Measurements from ENCODE around the gene DNM1L.

The DNM1L gene

DNA sequence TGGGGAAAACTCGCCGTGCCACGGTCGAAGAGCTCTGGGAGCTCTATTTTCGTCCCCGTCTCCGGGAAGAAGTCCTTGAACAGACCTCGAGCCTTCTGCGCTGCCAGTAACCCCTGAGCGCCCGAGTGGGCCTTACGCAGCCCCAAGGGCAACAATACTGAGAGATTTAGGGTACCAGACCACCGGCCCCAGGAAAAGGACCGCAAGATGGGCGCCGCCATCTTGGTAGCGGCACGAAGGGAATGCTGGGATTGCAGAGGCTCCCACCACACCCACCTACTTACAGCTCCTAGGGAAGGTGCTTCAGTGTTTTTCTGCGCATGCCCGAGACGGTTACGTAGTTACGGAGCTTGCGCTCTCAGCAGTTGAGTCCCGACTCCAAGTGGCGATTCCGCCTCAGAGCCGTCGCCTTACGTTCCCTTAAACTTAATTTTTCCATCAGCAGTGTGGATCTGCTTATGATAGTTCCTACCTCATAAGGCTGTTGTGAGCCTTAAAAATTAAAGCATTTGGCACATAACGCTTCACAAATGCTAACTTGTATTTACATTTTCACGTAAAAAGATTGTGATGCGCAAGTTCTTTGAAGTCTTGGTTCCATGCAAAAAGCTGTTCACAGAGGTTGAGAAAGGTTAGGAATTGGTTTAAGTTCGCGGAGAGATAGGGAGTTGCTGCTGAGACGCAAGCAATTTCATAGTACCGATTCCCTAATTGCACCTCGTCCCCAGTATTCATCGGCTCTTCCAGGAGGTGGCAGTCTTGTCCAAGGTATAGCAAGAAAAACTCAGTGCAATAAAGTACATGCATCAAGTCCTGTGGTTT, 76.8 kb downstream of the DNM1L start, which contains the start of gene YARS2:
Gene YARS2 (minus strand): TSS at position 244 of the 822 bp plus-strand sequence. CDS start 23 bp downstream, at position 221.
- DNase-seq: peak; percentile 54 to 95 (median 84)

- peak in 1 of 51 donors; percentile 44 for DNase-seq
Observed at GRCh38 chr12:32756476-32757066, 77.5 kb downstream of the DNM1L start.

DNA sequence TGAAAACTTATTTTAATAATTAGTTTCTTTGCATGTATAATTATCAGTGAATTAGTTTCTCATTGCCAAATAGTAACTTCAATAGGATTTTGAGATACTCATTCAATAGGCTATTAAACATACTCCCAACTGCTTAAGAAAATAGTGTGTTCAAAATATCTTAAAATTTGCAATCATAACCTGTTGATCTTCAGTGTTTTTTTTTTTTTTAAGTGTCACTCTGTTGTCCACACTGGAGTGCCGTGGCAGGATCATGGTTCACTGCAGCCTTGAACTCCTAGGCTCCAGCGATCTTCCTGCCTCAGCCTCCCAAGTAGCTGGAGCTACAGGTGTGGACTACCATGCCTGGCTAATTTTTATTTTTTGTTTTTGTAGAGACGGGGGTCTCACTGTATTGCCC, 78.1 kb downstream of the DNM1L start:
- DNase-seq: no peak

GRCh38 chr12:32761716-32762115, 82.6 kb downstream of the DNM1L start:
- no peak for DNase-seq

DNA sequence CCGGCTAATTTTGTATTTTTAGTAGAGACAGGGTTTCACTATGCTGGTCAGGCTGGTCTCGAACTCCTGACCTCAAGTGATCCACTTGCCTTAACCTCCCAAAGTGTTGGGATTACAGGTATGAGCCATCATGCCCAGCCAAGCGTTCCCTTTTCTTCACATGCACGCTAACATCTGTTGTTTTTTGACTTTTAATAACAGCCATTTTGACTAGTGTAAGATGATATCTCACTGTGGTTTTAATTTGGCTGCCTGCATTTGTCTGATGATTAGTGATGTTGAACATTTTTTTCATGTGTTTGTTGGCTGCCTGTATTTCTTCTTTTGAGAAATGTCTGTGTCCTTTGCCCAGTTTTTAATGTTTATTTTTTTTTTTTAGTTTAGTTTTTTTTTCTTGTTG, 86.8 kb downstream of the DNM1L start:
- DNase-seq: no peak

GRCh38 chr12:32768518-32768917, 89.4 kb downstream of the DNM1L start:
- no peak for DNase-seq

GRCh38 chr12:32770141-32770540, 91.0 kb downstream of the DNM1L start:
- no peak for DNase-seq

GRCh38 chr12:32773691-32774090, 94.6 kb downstream of the DNM1L start:
- DNase-seq: no peak

DNA sequence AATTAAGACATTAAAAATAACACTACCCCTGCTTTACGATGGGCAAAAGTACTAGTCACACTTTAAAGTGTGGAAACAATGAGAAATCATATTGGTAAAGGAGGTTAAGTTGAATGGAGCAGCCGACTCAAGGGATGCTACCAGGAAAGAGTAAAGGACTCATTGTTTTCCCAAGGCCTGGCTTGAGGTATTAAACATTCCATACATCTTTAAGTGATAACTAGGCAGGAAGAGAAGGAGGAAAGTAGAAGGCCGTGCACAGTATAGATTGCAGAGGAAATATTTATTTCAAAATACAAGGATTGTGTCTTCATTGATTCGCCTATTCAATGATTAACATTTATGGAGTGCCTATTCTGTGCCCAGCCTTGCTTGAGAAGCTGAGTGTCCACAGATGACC, 97.2 kb downstream of the DNM1L start:
- DNase-seq: no peak

- DNase-seq: no peak
Observed at GRCh38 chr12:32777159-32777558, 98.1 kb downstream of the DNM1L start.

- no peak for DNase-seq
Observed at GRCh38 chr12:32777691-32778175, 98.6 kb downstream of the DNM1L start.

DNA sequence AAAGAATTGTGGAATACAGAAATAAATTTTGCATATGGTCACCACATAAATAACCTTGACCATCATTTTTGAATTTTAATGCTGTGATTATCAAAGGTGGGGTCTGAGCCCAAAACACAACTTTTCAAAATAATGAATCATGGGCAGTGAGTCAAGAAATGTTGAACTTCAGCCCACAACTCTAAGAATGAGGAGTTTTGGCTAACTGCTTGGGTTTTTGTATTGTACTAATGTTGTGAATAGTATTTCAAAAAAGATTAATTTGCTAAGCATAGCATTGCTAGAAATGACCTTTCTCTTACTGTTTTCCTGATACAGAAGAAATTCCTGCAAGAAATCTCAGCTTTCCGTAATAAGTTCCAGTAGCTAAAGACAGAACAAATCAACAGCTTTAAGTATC, 101.0 kb downstream of the DNM1L start:
- no peak for DNase-seq

DNA sequence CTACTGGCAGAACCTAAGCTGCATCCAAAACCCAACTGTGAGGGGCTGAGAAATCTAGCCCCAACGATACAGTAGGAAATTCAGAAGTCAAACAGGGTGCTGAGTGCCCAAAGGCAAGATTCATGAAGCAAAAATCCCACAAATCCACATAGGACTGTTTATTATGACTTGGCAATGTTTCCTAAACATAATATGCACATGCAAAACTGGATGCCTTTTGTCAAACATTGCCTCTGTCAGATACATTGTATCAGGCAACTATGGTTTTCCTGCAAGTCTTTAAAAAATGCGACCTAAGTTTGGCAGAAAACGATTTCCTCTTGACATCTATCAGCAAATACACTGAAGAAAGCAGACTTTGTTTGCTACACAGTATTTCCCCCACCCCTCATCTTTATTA, 103.9 kb downstream of the DNM1L start:
- DNase-seq: no peak

GRCh38 chr12:32785557-32785956, 106.5 kb downstream of the DNM1L start:
- DNase-seq: no peak

GRCh38 chr12:32788405-32788804, 109.3 kb downstream of the DNM1L start:
- no peak for DNase-seq

- no peak for DNase-seq
Observed at GRCh38 chr12:32789446-32789845, 110.3 kb downstream of the DNM1L start.

GRCh38 chr12:32789916-32790315, 110.8 kb downstream of the DNM1L start:
- no peak for DNase-seq

DNA sequence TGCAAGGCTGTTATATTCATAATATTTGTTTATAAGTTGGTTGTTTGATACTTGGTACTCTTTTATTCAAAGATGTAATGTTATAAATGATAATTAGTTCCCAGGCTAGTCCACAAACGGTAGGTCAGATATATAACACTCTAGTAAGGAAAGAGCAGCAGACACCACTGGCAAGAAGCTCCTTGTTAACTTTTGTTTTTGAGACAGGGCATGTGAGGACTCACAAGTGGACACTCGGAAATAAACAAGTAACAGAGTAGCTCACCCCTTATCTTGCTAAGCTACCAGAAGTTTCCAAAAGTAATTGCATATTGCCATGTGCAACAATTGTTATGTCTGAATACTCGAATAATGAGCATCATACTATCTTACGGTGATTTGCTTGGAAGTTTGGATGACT, 115.2 kb downstream of the DNM1L start:
- no peak for DNase-seq
